Body of pancreas (tissue), 4 donors: Measurements from ENCODE around the gene RPL22.

Source experiments
- POLR2A ChIP-seq, 3 donors: fragments of 450-650 bp; IDR thresholded peaks; one replicate each; pipeline ENCODE4 v1.6.1; 2016; ENCODE audit warnings: antibody characterized with exemption in 3 of 3, mild to moderate bottlenecking in 2 of 3
- TF ChIP-seq, protein P1 (sequence below), 7 experiments: fragments of 450-650 bp in 4 of 7; fragments of 200-600 bp in 3 of 7; sonication (generic) in 3 of 7; IDR thresholded peaks; one replicate each; pipeline ENCODE4 v1.5.1; 2016 to 2019; ENCODE audit warnings: antibody characterized with exemption in 7 of 7

DNA sequence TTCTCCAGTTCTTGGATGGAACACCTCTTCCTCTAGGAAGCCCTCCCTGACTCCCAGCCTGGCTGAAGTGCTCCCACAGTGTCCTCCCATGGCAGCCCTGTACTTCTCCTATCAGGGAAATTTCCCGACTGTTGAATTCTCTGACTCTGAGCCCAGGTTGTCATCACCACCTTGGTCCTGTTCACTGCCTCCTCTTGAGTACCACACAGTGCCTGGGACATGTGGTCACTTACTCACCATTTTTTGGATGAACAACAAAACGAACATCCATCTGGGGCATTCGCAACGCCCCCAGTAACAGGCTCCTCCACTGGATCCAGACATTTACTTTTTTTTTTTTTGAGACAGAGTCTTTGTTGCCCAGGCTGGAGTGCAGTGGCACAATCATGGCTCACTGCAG, 56.7 kb downstream of the RPL22 start:
- TF ChIP-seq, protein P1, sequence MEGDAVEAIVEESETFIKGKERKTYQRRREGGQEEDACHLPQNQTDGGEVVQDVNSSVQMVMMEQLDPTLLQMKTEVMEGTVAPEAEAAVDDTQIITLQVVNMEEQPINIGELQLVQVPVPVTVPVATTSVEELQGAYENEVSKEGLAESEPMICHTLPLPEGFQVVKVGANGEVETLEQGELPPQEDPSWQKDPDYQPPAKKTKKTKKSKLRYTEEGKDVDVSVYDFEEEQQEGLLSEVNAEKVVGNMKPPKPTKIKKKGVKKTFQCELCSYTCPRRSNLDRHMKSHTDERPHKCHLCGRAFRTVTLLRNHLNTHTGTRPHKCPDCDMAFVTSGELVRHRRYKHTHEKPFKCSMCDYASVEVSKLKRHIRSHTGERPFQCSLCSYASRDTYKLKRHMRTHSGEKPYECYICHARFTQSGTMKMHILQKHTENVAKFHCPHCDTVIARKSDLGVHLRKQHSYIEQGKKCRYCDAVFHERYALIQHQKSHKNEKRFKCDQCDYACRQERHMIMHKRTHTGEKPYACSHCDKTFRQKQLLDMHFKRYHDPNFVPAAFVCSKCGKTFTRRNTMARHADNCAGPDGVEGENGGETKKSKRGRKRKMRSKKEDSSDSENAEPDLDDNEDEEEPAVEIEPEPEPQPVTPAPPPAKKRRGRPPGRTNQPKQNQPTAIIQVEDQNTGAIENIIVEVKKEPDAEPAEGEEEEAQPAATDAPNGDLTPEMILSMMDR (IDR thresholded peaks at IDR 0.05) = no peak
- TF ChIP-seq POLR2A (IDR thresholded peaks at IDR 0.05) = no peak
